ENCODE measurements around the gene TNFSF12.
A peak's percentile ranks its signal among the peaks of the same experiment; 100 is the strongest.

Gene TNFSF12

DNA sequence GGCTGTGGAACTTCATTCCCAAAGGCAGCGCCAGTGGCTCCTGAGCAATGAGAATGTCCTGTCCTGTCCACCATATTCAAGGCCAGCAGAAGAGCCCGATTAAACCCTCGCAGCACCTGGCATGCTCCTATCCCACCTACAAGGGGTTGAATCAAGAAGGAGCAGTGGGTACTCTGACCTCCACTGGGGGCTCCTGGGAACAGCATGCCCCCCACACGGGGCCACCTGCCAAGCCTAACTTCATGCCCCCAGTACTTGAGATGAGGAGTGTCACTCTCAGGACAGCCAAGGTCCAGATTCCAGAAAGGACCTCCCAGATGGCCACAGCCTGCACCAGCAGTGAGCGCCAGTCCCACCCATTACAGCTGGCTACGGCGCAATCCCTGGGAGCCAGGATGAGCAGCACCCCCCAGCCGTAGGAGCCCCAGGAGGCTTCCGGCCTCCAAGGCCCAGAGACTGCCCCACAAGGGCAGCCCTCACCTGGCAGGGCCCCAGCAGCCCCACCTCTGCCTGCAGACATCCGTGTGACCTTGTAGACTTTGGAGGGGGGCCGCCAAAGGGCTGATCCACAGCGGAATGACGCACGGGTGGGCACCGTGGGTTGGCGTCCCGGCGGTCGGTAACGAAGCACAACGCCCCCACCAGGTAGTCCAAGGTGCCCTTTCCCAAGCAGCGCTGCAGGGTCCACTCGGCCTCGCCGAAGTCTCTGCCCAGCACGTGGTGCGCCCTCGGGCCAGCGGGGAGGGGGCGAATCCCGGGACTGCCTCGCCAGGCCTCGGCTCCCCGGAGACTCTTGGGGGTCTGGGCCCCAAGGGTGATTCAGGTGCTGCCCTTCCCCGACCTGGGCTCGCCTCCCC is 33.8 kb downstream of the TNFSF12 start:
- TF ChIP-seq, protein P1, sequence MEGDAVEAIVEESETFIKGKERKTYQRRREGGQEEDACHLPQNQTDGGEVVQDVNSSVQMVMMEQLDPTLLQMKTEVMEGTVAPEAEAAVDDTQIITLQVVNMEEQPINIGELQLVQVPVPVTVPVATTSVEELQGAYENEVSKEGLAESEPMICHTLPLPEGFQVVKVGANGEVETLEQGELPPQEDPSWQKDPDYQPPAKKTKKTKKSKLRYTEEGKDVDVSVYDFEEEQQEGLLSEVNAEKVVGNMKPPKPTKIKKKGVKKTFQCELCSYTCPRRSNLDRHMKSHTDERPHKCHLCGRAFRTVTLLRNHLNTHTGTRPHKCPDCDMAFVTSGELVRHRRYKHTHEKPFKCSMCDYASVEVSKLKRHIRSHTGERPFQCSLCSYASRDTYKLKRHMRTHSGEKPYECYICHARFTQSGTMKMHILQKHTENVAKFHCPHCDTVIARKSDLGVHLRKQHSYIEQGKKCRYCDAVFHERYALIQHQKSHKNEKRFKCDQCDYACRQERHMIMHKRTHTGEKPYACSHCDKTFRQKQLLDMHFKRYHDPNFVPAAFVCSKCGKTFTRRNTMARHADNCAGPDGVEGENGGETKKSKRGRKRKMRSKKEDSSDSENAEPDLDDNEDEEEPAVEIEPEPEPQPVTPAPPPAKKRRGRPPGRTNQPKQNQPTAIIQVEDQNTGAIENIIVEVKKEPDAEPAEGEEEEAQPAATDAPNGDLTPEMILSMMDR (conservative IDR thresholded peaks at IDR 0.05; ENCODE audit: low read depth): no peak
- H3K27ac ChIP-seq: peak overlapping the region; percentile 100
- ChIA-PET CTCF (interaction anchor here (0.5 kb wide), 1 partner anchor 66 kb away, joined by 5 read pairs; no protein-coding TSS in a partner anchor), POLR2A (ENCODE audit: low non-redundant PET) (no interaction called here)
- no peak for DNase-seq (ENCODE audit: low spot score)

DNA sequence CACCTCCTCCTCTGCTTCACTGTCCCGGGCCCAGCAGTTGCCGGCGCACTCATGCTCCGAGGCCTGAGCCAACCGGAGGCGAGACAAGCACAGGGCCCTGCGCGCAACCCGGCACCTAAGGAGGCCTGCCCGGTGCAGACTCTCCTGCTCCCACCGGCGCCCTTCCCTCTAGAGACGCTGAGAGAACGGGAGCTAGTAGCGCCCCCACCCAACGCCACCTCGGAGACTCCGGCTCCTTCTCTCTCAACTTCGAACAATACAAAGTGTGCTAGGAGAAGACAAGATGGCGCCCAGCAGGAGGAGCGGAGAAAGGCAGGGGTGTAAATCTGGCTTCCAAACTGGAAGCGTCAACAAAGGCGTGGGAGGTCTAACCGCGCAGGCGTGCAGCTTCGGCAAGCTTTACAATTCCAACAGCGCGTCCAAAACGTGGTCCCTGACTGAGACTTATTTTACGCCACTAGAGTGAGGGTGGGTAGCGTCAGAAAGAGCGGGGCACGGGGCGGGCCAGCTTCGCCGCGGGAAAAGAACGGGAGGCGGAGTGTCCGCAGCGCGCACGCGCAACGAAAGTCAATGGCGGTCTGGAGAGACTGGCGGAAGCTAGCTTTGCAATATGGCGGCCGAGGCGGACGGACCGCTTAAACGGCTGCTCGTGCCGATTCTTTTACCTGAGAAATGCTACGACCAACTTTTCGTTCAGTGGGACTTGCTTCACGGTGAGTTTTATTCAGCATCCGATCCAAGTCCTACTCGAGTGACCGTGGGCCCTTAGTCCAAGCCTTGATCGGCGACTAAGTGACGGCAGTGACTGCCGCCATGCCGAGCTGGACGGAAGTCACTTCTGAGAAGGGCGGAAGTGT is 34.6 kb downstream of the TNFSF12 start, which contains the start of gene MPDU1:
TSS of gene MPDU1 (plus strand) at position 600 of the 857 bp plus-strand sequence. CDS start at position 611, 11 bp downstream.
- ChIA-PET CTCF (no interaction called here), POLR2A (ENCODE audit: low non-redundant PET) (interaction anchor here (0.5 to 1.0 kb wide), 3 partner anchors 10 to 640 kb away, joined by 3 to 4 read pairs (median 3); no protein-coding TSS in a partner anchor)
- peak; percentile 88 for DNase-seq (ENCODE audit: low spot score)

DNA sequence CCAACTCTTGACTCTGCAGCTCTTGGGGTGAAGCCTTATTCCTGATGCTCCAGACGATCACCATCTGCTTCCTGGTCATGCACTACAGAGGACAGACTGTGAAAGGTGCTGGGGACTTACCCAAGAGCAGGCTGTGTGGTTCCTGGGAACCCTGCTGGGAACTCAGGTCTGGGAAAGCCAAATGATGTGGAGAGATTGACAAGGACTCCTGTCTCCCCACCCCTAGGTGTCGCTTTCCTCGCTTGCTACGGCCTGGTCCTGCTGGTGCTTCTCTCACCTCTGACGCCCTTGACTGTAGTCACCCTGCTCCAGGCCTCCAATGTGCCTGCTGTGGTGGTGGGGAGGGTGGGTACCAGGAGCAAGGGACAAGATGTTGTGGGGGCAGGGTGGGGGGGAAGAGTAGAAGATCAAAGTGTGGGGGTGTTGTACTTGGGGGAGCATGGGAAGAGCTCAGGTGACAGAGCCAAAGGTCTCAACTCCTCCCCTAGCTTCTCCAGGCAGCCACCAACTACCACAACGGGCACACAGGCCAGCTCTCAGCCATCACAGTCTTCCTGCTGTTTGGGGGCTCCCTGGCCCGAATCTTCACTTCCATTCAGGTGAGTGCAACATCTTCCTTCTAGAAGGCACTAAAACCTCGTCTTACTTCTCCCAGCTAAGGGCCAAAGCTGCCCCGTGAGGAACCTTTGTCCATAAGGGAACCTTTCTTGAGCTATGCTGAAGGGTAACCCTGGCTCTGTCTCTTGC is 38.0 kb downstream of the TNFSF12 start:
- ChIA-PET CTCF (interaction anchor here (0.6 to 1.5 kb wide), 5 partner anchors 11 to 1463 kb away, joined by 3 to 4 read pairs (median 3); no protein-coding TSS in a partner anchor), POLR2A (ENCODE audit: low non-redundant PET) (interaction anchor here (0.5 to 1.2 kb wide), 5 partner anchors 10 to 232 kb away, joined by 3 to 9 read pairs (median 3); no protein-coding TSS in a partner anchor)
- TF ChIP-seq, protein P1 (conservative IDR thresholded peaks at IDR 0.05; ENCODE audit: low read depth): peak; percentile 41
- no peak for DNase-seq (ENCODE audit: low spot score)
- H3K27ac ChIP-seq: peak overlapping the region; percentile 100

More for the DNA sequence above, 34.6 kb downstream of the TNFSF12 start, which contains the start of gene MPDU1:
- TF ChIP-seq, protein P1 (conservative IDR thresholded peaks at IDR 0.05; ENCODE audit: low read depth): no peak
- peak within 1 kb of the TSS; percentile 100 for H3K27ac ChIP-seq

DNA sequence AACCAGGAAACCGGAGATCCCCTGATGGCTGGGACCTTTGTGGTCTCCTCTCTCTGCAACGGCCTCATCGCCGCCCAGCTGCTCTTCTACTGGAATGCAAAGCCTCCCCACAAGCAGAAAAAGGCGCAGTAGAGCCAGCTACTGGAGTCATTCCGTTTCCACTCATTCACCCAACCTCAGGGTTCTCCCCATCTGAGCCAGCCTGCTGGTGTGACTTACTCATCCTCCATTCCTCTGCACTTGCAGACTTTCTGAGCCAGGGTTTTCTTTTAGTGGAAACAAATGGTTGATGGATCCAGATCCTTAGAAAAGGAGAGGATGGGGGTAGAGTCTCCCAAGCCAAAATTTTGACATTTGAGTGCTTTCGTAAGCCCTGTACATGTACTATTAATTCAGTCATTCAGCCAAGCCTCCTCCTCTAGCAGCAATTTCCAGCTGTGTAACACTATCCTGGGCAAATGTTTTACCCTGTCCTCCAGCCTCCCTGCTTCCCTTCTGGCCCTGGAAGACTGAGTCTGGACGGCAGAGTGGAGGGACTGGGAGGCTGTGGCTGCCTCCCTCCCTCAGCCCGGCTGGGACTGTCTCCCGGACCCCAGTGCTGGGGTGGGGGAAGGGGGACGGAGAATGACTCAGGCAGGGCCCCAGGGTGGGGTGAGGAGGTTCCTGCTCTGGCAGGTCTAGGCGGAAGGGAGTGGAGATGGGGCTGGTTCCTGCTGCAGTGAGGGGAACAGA is 38.7 kb downstream of the TNFSF12 start:
- peak; percentile 85 for DNase-seq (ENCODE audit: low spot score)
- ChIA-PET POLR2A (ENCODE audit: low non-redundant PET) (interaction anchor here (0.5 to 1.2 kb wide), 5 partner anchors 10 to 233 kb away, joined by 3 to 9 read pairs (median 3); no protein-coding TSS in a partner anchor), CTCF (interaction anchor here (0.6 to 1.5 kb wide), 5 partner anchors 12 to 1464 kb away, joined by 3 to 4 read pairs (median 3); no protein-coding TSS in a partner anchor)
- H3K27ac ChIP-seq: peak overlapping the region; percentile 100
- TF ChIP-seq, protein P1 (conservative IDR thresholded peaks at IDR 0.05; ENCODE audit: low read depth): no peak

DNA sequence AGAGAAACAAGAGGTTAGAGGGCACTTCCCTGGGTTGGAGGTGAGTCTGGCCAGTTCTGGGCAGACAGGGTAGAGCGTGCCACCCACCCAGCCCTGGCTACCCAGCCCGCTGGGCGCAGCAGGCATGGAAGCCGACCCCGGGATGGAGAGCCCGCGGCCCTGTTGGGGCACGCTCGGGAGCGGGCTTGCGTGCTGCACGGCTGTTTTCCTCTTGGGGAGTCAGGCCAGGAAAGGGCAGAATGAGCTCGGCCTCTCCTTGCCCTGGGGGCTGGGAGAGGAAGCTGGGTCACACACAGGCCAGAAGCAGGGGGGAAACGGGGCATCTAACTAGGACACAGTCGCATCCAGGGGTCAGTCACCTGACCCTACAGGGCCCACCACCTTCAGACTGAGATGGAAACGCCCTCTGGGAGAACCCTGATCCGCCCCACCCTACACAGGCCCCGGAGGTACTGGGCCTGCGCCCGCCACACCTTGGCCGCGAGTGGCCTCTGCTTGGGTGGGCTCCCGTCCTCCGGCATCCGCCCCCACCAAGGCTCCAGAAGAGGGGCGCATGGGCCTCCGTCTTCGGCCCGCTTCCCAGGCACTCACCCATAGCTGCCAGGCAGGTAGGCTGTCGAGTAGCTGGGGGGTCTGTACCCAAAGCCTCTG is 39.8 kb downstream of the TNFSF12 start:
- TF ChIP-seq, protein P1 (conservative IDR thresholded peaks at IDR 0.05; ENCODE audit: low read depth): no peak
- H3K27ac ChIP-seq: peak overlapping the region; percentile 100
- peak; percentile 53 for DNase-seq (ENCODE audit: low spot score)
- CTCF ChIA-PET: interaction anchor here (0.5 to 2.0 kb wide), 9 partner anchors 9 to 351 kb away, joined by 3 to 21 read pairs (median 3); partner anchors contain the start of gene CD68
- POLR2A ChIA-PET (ENCODE audit: low non-redundant PET): interaction anchor here (0.6 to 3.1 kb wide), 7 partner anchors 9 to 238 kb away, joined by 4 to 28 read pairs (median 5); partner anchors contain the start of genes CD68, TP53 and WRAP53

All from RWPE1 (cell line).